Erythroblast (primary cell): ENCODE data around the gene ZNF618.

Experiments
- GATA1 ChIP-seq: IDR thresholded peaks from 2 replicates; pipeline ENCODE4 v1.6.1; 2011; ENCODE audit warnings: low read depth, mild to moderate bottlenecking, control low read depth, low read length, moderate library complexity
- POLR2A ChIP-seq: IDR thresholded peaks from 2 replicates; pipeline ENCODE4 v1.6.1; 2011; ENCODE audit warnings: mild to moderate bottlenecking, low read length

GRCh38 chr9:113969343-113969742, 93.2 kb downstream of the ZNF618 start:
- TF ChIP-seq POLR2A (no peak), GATA1 (no peak)
